Measurements from ENCODE around the gene TMEM198.

Gene TMEM198

DNA sequence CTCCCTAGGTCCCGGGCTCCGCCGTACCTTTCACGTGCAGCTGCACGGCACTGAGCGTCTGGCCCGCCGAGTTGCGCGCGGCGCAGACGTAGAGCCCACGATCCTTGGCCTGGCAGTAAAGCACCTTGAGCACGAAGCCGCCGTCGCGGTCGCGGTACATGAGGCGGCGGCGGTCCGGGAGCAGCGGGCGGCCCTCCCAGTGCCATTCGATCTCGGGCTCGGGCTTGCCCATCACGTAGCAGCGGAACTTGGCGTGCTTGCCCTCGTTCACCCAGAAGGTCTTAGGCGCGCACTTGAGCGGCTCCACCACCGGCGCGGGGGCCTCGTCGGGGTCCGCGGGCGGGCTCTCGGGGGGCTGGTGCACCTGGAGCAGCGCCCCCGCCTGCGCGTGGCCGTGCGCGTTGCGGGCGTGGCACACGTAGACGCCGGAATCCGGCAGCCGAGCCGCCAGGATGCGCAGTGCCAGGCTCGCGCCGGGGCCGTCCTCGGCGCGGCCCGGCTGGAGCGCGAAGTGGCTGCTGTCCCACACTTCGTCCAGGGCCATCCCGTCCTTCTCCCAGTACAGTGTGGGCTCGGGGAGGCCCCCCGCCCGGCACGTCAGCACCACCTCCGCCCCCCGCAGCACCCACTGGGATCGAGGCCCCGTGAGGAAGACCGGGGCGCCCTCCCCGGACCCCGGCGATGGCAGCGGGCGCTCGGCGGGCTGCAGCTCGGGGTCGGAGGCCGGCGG is 26.5 kb downstream of the TMEM198 start:
- peaks cover 4% of the 10 kb centered on the region in 2 donors for H3K4me1 ChIP-seq (ENCODE audit: control insufficient read depth in 2 of 2, insufficient read depth in 2 of 2, low read length in 2 of 2)
- H3K36me3 ChIP-seq (ENCODE audit: control insufficient read depth in 2 of 2, insufficient read depth in 2 of 2, low read length in 2 of 2) = no peaks in the 10 kb centered on the region
- peaks cover 12 to 16% of the 10 kb centered on the region in 2 donors for H3K27me3 ChIP-seq (ENCODE audit: control insufficient read depth in 2 of 2, insufficient read depth in 2 of 2, low read length in 2 of 2)
- H3K4me3 ChIP-seq (ENCODE audit: low read length in 2 of 2) = peak overlapping the region; percentile 48 to 54
- H3K9ac ChIP-seq (ENCODE audit: low read depth in 1 of 2, low read length in 2 of 2) = peak overlapping the region in 1 of 2 donors; percentile 65
- no peaks in the 10 kb centered on the region for H3K9me3 ChIP-seq (ENCODE audit: control insufficient read depth in 2 of 2, low read length in 2 of 2)
- peak overlapping the region in 1 of 2 donors; percentile 48 for H3K27ac ChIP-seq (ENCODE audit: low read depth in 2 of 2, low read length in 2 of 2)

DNA sequence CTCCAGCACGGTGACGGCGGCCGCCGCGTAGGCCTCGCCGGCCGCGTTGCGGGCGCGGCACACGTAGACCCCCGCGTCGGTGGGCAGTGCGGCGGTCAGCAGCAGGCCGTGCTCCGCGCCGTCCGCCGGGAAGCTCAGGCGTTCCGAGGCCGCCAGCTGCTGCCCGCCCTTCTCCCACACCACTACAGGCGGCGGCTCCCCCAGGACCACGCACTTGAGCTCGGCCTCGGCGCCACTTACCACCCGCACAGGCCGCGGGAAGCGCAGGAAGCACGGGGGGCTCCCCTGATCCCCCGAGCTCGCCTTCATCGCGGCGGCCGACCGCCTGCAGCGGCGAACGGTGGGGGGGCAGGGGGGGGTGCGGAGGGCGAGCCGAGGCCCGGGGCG is 27.1 kb downstream of the TMEM198 start:
- Histone ChIP-seq H3K4me1 (ENCODE audit: control insufficient read depth in 2 of 2, insufficient read depth in 2 of 2, low read length in 2 of 2) (peaks cover 4% of the 10 kb centered on the region in 2 donors), H3K9me3 (ENCODE audit: control insufficient read depth in 2 of 2, low read length in 2 of 2) (no peaks in the 10 kb centered on the region), H3K4me3 (ENCODE audit: low read length in 2 of 2) (peak overlapping the region; percentile 48 to 54), H3K27ac (ENCODE audit: low read depth in 2 of 2, low read length in 2 of 2) (peak overlapping the region in 1 of 2 donors; percentile 48), H3K9ac (ENCODE audit: low read depth in 1 of 2, low read length in 2 of 2) (peak overlapping the region in 1 of 2 donors; percentile 65), H3K36me3 (ENCODE audit: control insufficient read depth in 2 of 2, insufficient read depth in 2 of 2, low read length in 2 of 2) (no peaks in the 10 kb centered on the region), H3K27me3 (ENCODE audit: control insufficient read depth in 2 of 2, insufficient read depth in 2 of 2, low read length in 2 of 2) (peaks cover 12 to 20% of the 10 kb centered on the region in 2 donors)

DNA sequence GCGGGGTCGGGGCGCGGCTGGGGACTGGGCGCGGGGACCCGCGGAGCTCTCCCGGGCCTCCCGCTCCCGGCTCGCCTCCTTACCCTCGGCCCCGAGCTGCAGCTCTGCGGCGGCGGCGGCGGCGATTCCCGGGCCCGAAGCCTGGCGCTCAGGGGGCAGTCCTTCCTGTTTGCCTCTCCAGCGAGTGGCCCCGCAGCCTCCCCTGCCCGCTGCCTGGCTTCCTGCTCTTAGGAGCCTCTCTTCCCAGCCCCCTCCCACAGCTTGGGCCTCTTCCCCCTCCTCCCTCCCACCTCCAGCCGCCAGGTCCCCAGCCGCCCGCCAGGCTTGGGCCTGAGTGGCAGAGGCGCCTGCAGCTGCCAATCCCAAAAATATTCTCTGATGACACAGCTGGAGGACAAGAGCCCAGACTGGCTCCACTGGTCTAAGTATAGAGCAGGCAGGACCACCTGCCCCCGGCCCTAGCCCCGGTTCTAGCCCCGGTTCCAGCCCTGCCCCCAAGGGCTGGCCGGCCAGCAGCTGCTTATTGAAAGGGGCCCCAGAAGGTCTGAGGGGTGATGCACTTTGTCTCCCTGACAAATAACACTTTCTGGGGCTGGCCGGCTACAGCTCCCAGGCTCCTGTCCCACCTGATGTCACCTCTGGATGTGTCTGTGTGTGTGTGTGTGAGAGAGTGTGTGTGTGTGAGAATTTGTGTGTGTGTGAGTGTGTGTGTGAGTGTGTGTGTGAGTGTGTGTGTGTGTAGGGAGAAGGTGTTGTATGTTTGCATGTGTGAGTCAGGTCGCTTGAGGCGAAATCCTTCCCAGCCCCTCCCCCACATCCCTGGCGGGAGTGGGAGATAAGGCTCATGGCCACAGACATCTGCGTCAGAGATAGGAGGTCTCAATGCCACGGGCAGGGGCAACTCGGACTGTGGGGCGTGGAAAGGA is 27.7 kb downstream of the TMEM198 start, which contains the start of gene OBSL1:
Gene OBSL1, minus strand, starts transcription at position 229 of the 926 bp plus-strand sequence. CDS start 307 bp downstream, outside the sequence.
- Histone ChIP-seq H3K4me1 (ENCODE audit: control insufficient read depth in 2 of 2, insufficient read depth in 2 of 2, low read length in 2 of 2) (peaks cover 4% of the 10 kb centered on the region in 2 donors), H3K36me3 (ENCODE audit: control insufficient read depth in 2 of 2, insufficient read depth in 2 of 2, low read length in 2 of 2) (no peaks in the 10 kb centered on the region), H3K27me3 (ENCODE audit: control insufficient read depth in 2 of 2, insufficient read depth in 2 of 2, low read length in 2 of 2) (peaks cover 12 to 20% of the 10 kb centered on the region in 2 donors), H3K4me3 (ENCODE audit: low read length in 2 of 2) (peak within 1 kb of the TSS; percentile 48 to 54), H3K27ac (ENCODE audit: low read depth in 2 of 2, low read length in 2 of 2) (peak within 1 kb of the TSS in 1 of 2 donors; percentile 48), H3K9me3 (ENCODE audit: control insufficient read depth in 2 of 2, low read length in 2 of 2) (no peaks in the 10 kb centered on the region), H3K9ac (ENCODE audit: low read depth in 1 of 2, low read length in 2 of 2) (peak within 1 kb of the TSS in 1 of 2 donors; percentile 65)

DNA sequence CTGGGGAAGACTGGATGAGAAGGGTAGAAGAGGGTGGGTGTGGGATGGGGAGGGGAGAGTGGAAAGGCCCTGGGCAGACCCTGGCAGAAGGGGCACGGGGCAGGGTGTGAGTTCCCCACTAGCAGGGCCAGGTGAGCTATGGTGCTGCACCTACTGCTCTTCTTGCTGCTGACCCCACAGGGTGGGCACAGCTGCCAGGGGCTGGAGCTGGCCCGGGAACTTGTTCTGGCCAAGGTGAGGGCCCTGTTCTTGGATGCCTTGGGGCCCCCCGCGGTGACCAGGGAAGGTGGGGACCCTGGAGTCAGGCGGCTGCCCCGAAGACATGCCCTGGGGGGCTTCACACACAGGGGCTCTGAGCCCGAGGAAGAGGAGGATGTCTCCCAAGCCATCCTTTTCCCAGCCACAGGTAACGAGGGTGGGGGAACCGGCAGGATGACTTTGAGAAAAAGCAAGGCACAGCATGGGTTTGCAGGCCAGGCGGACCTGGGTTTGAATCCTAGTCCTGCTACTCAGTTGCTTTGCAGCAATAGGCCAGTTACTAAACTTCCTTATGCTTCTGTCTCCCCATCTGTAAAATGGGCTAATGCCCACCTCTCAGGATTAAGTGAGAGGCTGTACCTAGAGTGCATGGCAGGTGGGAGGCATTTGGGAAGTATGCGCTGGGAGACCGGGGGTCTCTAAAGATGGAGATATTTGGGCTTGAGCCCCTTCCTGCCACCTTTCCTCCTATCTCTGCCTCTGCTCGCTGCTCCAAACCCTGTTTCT is 28.6 kb downstream of the TMEM198 start, which contains the start of gene INHA:
Gene INHA, plus strand, starts transcription at position 74 of the 765 bp plus-strand sequence. Its CDS starts 65 bp downstream, at position 139.
- H3K9ac ChIP-seq (ENCODE audit: low read depth in 1 of 2, low read length in 2 of 2) = peak within 1 kb of the TSS in 1 of 2 donors; percentile 38
- H3K27ac ChIP-seq (ENCODE audit: low read depth in 2 of 2, low read length in 2 of 2) = no peak within 1 kb of the TSS
- H3K4me1 ChIP-seq (ENCODE audit: control insufficient read depth in 2 of 2, insufficient read depth in 2 of 2, low read length in 2 of 2) = peaks cover 4% of the 10 kb centered on the region in 2 donors
- H3K27me3 ChIP-seq (ENCODE audit: control insufficient read depth in 2 of 2, insufficient read depth in 2 of 2, low read length in 2 of 2) = peaks cover 12 to 26% of the 10 kb centered on the region in 2 donors
- no peaks in the 10 kb centered on the region for H3K9me3 ChIP-seq (ENCODE audit: control insufficient read depth in 2 of 2, low read length in 2 of 2)
- H3K36me3 ChIP-seq (ENCODE audit: control insufficient read depth in 2 of 2, insufficient read depth in 2 of 2, low read length in 2 of 2) = no peaks in the 10 kb centered on the region
- peak within 1 kb of the TSS in 1 of 2 donors; percentile 10 for H3K4me3 ChIP-seq (ENCODE audit: low read length in 2 of 2)

DNA sequence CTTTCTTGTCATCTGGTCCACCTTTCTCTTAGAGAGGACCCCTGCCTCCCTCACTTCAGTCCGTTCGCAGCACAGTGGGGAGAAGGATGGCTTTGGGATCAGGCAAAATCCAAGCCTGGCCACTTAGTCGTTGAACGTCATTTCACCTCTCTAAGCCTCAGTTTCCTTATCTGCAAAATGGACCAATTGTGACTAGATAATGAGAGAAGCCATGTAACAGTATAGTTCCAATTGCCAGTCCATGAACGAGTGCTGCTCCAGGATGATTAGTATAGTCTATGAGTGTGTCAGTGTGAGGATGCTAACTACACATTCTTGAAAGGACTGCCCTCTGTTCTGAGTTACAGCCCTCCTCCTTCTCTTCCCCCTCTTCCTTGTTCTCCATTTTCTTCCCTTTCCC is 29.3 kb downstream of the TMEM198 start:
- peaks cover 4% of the 10 kb centered on the region in 2 donors for H3K4me1 ChIP-seq (ENCODE audit: control insufficient read depth in 2 of 2, insufficient read depth in 2 of 2, low read length in 2 of 2)
- H3K9ac ChIP-seq (ENCODE audit: low read depth in 1 of 2, low read length in 2 of 2) = no peak overlapping the region
- H3K4me3 ChIP-seq (ENCODE audit: low read length in 2 of 2) = no peak overlapping the region
- no peaks in the 10 kb centered on the region for H3K9me3 ChIP-seq (ENCODE audit: control insufficient read depth in 2 of 2, low read length in 2 of 2)
- H3K27ac ChIP-seq (ENCODE audit: low read depth in 2 of 2, low read length in 2 of 2) = no peak overlapping the region
- H3K36me3 ChIP-seq (ENCODE audit: control insufficient read depth in 2 of 2, insufficient read depth in 2 of 2, low read length in 2 of 2) = no peaks in the 10 kb centered on the region
- peaks cover 12 to 26% of the 10 kb centered on the region in 2 donors for H3K27me3 ChIP-seq (ENCODE audit: control insufficient read depth in 2 of 2, insufficient read depth in 2 of 2, low read length in 2 of 2)

DNA sequence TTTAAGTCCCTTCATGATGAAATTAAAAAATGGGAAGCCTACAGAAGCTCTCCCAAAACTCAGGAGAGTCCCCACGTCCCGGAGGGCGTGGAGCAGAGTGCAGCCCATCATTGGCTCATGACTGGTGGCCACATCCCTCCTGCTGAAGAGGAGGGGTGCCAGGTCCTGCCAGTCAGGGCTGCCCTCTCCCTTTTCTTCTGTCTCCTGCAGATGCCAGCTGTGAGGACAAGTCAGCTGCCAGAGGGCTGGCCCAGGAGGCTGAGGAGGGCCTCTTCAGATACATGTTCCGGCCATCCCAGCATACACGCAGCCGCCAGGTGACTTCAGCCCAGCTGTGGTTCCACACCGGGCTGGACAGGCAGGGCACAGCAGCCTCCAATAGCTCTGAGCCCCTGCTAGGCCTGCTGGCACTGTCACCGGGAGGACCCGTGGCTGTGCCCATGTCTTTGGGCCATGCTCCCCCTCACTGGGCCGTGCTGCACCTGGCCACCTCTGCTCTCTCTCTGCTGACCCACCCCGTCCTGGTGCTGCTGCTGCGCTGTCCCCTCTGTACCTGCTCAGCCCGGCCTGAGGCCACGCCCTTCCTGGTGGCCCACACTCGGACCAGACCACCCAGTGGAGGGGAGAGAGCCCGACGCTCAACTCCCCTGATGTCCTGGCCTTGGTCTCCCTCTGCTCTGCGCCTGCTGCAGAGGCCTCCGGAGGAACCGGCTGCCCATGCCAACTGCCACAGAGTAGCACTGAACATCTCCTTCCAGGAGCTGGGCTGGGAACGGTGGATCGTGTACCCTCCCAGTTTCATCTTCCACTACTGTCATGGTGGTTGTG is 30.9 kb downstream of the TMEM198 start:
- no peak overlapping the region for H3K4me3 ChIP-seq (ENCODE audit: low read length in 2 of 2)
- no peaks in the 10 kb centered on the region for H3K36me3 ChIP-seq (ENCODE audit: control insufficient read depth in 2 of 2, insufficient read depth in 2 of 2, low read length in 2 of 2)
- H3K4me1 ChIP-seq (ENCODE audit: control insufficient read depth in 2 of 2, insufficient read depth in 2 of 2, low read length in 2 of 2) = peaks cover 4% of the 10 kb centered on the region in 2 donors
- no peaks in the 10 kb centered on the region for H3K9me3 ChIP-seq (ENCODE audit: control insufficient read depth in 2 of 2, low read length in 2 of 2)
- peaks cover 12 to 26% of the 10 kb centered on the region in 2 donors for H3K27me3 ChIP-seq (ENCODE audit: control insufficient read depth in 2 of 2, insufficient read depth in 2 of 2, low read length in 2 of 2)
- H3K27ac ChIP-seq (ENCODE audit: low read depth in 2 of 2, low read length in 2 of 2) = no peak overlapping the region
- H3K9ac ChIP-seq (ENCODE audit: low read depth in 1 of 2, low read length in 2 of 2) = no peak overlapping the region

DNA sequence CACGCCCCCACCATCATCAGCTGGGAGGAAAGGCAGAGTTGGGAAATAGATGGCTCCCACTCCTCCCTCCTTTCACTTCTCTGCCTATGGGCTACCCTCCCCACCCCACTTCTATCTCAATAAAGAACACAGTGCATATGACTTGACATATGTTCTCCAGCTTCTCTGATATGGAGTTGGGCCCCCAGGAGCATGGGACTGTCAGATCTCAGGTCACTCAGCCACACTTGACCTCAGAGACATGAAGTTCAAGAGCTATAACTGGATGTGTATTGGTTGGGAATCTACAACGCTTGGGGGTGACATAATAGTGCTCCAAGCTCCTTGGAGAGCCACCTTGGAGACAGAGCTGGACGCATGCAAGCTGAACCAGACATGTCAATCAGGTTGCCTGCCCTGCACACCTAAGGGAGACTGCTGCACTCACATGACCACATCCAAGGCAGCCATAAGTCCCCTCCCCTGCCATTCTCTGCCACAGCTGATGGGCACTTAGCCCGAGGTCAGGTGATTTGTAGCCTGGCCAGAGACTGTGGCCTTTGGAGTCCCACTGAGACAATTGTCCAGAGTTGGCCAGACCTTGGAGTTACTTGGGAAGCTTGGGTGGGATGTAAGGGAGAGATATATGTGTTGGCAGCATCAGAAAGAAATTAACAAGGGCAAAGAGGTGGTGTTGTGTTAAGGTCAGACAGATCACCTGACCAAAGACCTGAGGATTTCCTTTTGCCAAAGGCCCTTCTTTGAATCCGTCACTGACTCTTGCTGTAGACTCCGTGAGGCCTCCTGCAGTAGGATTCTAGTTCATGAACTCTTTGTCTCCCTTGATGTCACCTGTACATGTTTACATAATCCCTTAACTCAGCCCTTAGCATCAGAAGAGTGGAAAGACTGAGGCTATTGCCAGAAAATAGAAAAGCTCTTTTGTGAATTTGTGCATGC is 32.0 kb downstream of the TMEM198 start:
- Histone ChIP-seq H3K4me3 (ENCODE audit: low read length in 2 of 2) (no peak overlapping the region), H3K36me3 (ENCODE audit: control insufficient read depth in 2 of 2, insufficient read depth in 2 of 2, low read length in 2 of 2) (no peaks in the 10 kb centered on the region), H3K27me3 (ENCODE audit: control insufficient read depth in 2 of 2, insufficient read depth in 2 of 2, low read length in 2 of 2) (peaks cover 12 to 22% of the 10 kb centered on the region in 2 donors), H3K9ac (ENCODE audit: low read depth in 1 of 2, low read length in 2 of 2) (no peak overlapping the region), H3K4me1 (ENCODE audit: control insufficient read depth in 2 of 2, insufficient read depth in 2 of 2, low read length in 2 of 2) (no peaks in the 10 kb centered on the region), H3K9me3 (ENCODE audit: control insufficient read depth in 2 of 2, low read length in 2 of 2) (no peaks in the 10 kb centered on the region), H3K27ac (ENCODE audit: low read depth in 2 of 2, low read length in 2 of 2) (no peak overlapping the region)

DNA sequence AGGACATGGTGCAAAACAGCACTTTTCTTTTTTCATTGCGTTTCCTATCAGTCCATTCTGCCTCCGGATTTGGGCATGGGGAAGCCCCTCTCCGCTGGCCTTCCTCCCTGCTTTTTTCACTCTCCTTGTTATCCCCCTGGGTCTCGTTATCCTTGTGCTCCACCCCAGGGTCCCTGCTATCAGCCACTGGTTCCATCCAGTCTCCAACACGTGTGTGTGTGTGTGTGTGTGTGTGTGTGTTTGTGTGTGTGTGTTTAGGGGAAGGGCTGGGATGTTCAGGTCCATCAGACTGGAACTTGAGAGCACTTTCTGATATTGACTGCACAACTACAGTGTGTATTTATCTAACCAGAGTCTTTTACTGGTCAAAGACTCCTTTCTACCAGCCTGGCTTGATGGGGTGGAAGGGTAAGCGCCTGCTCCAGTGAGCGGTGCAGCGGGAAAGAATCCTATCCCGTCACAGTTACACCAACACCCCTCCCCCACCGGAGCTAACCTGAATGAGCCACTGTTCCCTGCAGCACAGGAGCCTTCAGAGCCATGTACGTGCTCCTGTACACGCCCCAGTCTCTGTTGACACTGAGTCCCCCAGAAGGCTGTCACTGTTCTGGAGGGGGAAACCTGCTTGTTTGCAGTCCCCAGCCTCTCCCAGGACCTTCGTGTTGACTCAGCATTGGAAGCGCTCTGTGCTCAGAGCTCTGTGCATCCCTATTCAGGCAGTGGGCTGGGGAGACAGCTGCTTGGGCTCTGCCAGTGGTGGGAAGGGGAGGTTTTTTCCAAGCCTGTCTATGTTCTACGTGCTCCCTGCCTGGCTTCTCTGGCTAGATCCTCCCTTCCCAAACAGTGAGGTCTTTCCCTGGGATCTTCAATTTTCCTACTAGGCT is 32.9 kb downstream of the TMEM198 start:
- no peaks in the 10 kb centered on the region for H3K4me1 ChIP-seq (ENCODE audit: control insufficient read depth in 2 of 2, insufficient read depth in 2 of 2, low read length in 2 of 2)
- no peaks in the 10 kb centered on the region for H3K9me3 ChIP-seq (ENCODE audit: control insufficient read depth in 2 of 2, low read length in 2 of 2)
- no peak overlapping the region for H3K9ac ChIP-seq (ENCODE audit: low read depth in 1 of 2, low read length in 2 of 2)
- peaks cover 12 to 22% of the 10 kb centered on the region in 2 donors for H3K27me3 ChIP-seq (ENCODE audit: control insufficient read depth in 2 of 2, insufficient read depth in 2 of 2, low read length in 2 of 2)
- H3K36me3 ChIP-seq (ENCODE audit: control insufficient read depth in 2 of 2, insufficient read depth in 2 of 2, low read length in 2 of 2) = no peaks in the 10 kb centered on the region
- H3K27ac ChIP-seq (ENCODE audit: low read depth in 2 of 2, low read length in 2 of 2) = no peak overlapping the region
- no peak overlapping the region for H3K4me3 ChIP-seq (ENCODE audit: low read length in 2 of 2)

Measured in mucosa of rectum (tissue), 2 donors.